Measurements from ENCODE around the gene OR51I2.

Gene OR51I2

GRCh38 chr11:5443835-5444393 lies 5.2 kb upstream of the OR51I2 start:
- Histone ChIP-seq H3K4me3 (ENCODE audit: low read depth in 1 of 2, low read length in 1 of 2) (no peak overlapping the region), H3K27ac (no peak overlapping the region), H3K27me3 (no peaks in the 10 kb centered on the region), H3K4me1 (ENCODE audit: control insufficient read depth in 1 of 2, insufficient read depth in 1 of 2, low read depth in 1 of 2, low read length in 1 of 2) (peaks cover 0 to 6% of the 10 kb centered on the region in 2 experiments), H3K9me3 (no peaks in the 10 kb centered on the region), H3K36me3 (no peaks in the 10 kb centered on the region)
- no peak for TF ChIP-seq CTCF (IDR thresholded peaks at IDR 0.05)

DNA sequence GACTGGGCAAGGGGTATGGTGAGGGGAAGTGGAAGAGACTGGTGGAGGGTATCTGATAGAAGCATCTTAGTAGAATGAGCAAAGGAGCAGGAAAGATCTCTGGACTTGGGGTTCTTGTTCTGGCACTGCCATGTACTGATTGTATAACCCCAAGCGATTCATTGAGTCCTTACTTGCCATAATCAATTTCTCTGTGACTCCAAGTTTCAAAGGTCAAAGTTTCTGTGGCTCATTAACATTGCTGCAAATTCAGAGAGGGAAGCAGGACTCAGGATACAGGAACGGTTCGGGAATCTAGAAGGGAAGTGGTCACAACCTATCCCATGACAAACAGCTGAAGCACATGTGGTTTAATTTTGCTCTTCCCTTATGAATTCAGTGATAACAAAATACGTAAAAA lies 309 bp downstream of the OR51I2 start:
- no peaks in the 10 kb centered on the region for H3K36me3 ChIP-seq
- no peaks in the 10 kb centered on the region for H3K27me3 ChIP-seq
- no peaks in the 10 kb centered on the region for H3K9me3 ChIP-seq
- H3K27ac ChIP-seq: no peak overlapping the region
- H3K4me1 ChIP-seq (ENCODE audit: control insufficient read depth in 1 of 2, insufficient read depth in 1 of 2, low read depth in 1 of 2, low read length in 1 of 2): no peaks in the 10 kb centered on the region
- no peak for TF ChIP-seq CTCF (IDR thresholded peaks at IDR 0.05)
- H3K4me3 ChIP-seq (ENCODE audit: low read depth in 1 of 2, low read length in 1 of 2): no peak overlapping the region

DNA sequence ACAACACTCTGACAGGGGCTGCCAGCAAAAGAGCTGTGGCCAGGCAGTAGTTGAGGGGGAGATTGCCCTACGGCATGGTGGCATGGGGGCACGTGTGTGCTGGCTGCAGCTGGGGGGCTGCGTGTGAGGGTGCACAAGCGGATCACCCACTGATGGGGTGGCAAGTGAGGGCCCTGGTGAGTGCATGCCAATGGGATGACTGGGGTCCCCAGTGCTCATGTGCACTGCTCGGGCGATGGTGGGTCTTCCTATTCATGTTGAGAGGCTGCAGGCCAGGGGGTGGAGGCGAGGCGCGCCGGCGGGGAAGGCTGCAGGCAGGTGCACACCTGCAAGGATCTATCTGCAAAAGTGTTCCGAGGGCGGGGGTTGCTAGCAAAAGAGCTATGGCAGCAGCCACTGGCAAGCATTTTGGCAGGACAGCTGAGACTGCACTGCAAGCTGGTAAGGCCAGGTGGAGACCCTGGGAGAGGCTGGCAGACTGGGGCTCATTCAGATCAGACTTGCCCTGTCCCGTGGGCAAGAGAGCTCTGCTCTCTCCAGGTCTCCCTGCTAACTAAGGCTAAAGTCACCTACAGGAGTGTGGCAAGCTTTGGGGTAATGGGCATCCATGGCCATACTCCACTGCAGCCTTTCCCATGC lies 12.0 kb downstream of the OR51I2 start:
- H3K27me3 ChIP-seq: no peaks in the 10 kb centered on the region
- H3K36me3 ChIP-seq: no peaks in the 10 kb centered on the region
- H3K27ac ChIP-seq: no peak overlapping the region
- no peaks in the 10 kb centered on the region for H3K9me3 ChIP-seq
- TF ChIP-seq CTCF (IDR thresholded peaks at IDR 0.05): no peak
- H3K4me1 ChIP-seq (ENCODE audit: control insufficient read depth in 1 of 2, insufficient read depth in 1 of 2, low read depth in 1 of 2, low read length in 1 of 2): no peaks in the 10 kb centered on the region
- H3K4me3 ChIP-seq (ENCODE audit: low read depth in 1 of 2, low read length in 1 of 2): no peak overlapping the region

DNA sequence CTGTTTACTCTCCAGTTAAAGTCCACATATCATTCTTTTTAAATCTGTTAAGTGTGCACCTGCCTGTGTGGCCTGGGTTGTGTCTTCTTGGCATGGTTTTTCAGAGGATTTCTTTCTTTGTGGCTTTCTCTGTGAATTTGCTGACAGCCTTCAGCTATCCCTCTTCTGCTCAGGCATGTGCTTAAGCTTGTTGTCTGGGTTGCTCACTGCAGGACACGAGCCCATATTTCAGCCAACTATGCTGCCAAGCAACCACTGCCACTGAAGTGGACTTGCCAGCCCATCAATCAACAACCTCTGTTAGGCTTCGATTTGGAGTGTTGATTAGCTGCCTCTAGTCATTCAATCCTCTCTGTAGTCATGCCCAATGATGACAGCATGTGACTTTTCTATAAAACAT lies 18.4 kb downstream of the OR51I2 start:
- Histone ChIP-seq H3K4me3 (ENCODE audit: low read depth in 1 of 2, low read length in 1 of 2) (no peak overlapping the region), H3K27ac (no peak overlapping the region), H3K36me3 (no peaks in the 10 kb centered on the region), H3K27me3 (peaks cover 13% of the 10 kb centered on the region), H3K9me3 (no peaks in the 10 kb centered on the region), H3K4me1 (ENCODE audit: control insufficient read depth in 1 of 2, insufficient read depth in 1 of 2, low read depth in 1 of 2, low read length in 1 of 2) (peaks cover 0 to 10% of the 10 kb centered on the region in 2 experiments)
- TF ChIP-seq CTCF (IDR thresholded peaks at IDR 0.05): no peak

DNA sequence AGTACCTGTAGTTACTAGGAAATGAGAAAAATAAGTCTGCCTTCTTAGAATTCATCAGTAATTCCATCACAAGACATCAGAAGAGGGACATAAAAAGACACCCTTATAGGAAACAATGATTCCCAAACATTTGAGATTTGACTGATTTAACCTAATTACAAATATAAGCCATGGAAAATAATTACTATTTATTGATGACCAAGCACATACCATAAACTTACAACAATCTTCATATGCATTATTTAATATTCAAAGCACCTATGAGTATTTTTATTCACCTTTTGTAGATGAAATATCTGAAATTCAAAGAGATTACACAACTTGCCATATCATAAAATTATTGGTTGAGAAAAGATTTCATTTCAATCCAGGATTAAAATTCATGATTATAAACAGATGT lies 24.8 kb downstream of the OR51I2 start:
- TF ChIP-seq CTCF (IDR thresholded peaks at IDR 0.05): no peak

More for the DNA sequence above, 24.8 kb downstream of the OR51I2 start:
- Histone ChIP-seq H3K27me3 (peaks cover 29% of the 10 kb centered on the region), H3K27ac (no peak overlapping the region), H3K4me3 (ENCODE audit: low read depth in 1 of 2, low read length in 1 of 2) (no peak overlapping the region), H3K4me1 (ENCODE audit: control insufficient read depth in 1 of 2, insufficient read depth in 1 of 2, low read depth in 1 of 2, low read length in 1 of 2) (peaks cover 0 to 6% of the 10 kb centered on the region in 2 experiments), H3K9me3 (no peaks in the 10 kb centered on the region), H3K36me3 (no peaks in the 10 kb centered on the region)

Measured in neutrophil (primary cell).